Right hindlimb (tissue), 1 donor: ENCODE data around the gene STK17B.

Experiments used
- DNase-seq: peaks from one replicate; pipeline ENCODE4 v3.0.0-alpha.2; 2018

STK17B gene

GRCh38 chr2:196153480-196153879 is 17.9 kb downstream of the STK17B start:
- DNase-seq: no peak

- DNase-seq: no peak
Measured at GRCh38 chr2:196149948-196150347, 21.4 kb downstream of the STK17B start.

- no peak for DNase-seq
Measured at GRCh38 chr2:196148736-196149135, 22.6 kb downstream of the STK17B start.

GRCh38 chr2:196145256-196145655 is 26.1 kb downstream of the STK17B start:
- no peak for DNase-seq

GRCh38 chr2:196144513-196145126 is 26.8 kb downstream of the STK17B start:
- no peak for DNase-seq

GRCh38 chr2:196143730-196144131 is 27.6 kb downstream of the STK17B start:
- DNase-seq: no peak

GRCh38 chr2:196142825-196143224 is 28.6 kb downstream of the STK17B start:
- no peak for DNase-seq

- DNase-seq: no peak
Measured at GRCh38 chr2:196140213-196140612, 31.2 kb downstream of the STK17B start.

- no peak for DNase-seq
Measured at GRCh38 chr2:196137271-196137670, 34.1 kb downstream of the STK17B start.

- no peak for DNase-seq
Measured at GRCh38 chr2:196136151-196136550, 35.2 kb downstream of the STK17B start.

- DNase-seq: no peak
Measured at GRCh38 chr2:196131949-196132925, 39.1 kb downstream of the STK17B start.

- no peak for DNase-seq
Measured at GRCh38 chr2:196131384-196131937, 39.9 kb downstream of the STK17B start.

- DNase-seq: no peak
Measured at GRCh38 chr2:196130039-196130825, 41.1 kb downstream of the STK17B start.

- DNase-seq: no peak
Measured at GRCh38 chr2:196128749-196129148, 42.6 kb downstream of the STK17B start.

GRCh38 chr2:196125596-196125995 is 45.8 kb downstream of the STK17B start:
- DNase-seq: no peak

GRCh38 chr2:196123679-196124373 is 47.6 kb downstream of the STK17B start:
- DNase-seq: no peak

GRCh38 chr2:196119926-196120325 is 51.5 kb downstream of the STK17B start:
- no peak for DNase-seq

- no peak for DNase-seq
Measured at GRCh38 chr2:196117214-196117705, 54.1 kb downstream of the STK17B start.

- no peak for DNase-seq
Measured at GRCh38 chr2:196113061-196113974, 58.1 kb downstream of the STK17B start.

GRCh38 chr2:196112418-196113034 is 58.9 kb downstream of the STK17B start:
- DNase-seq: no peak

GRCh38 chr2:196108604-196109003 is 62.8 kb downstream of the STK17B start:
- no peak for DNase-seq
